A549 (cell line): ENCODE results near the gene GRIA3.

Experiments used
- BHLHE40 ChIP-seq: IDR thresholded peaks from 2 replicates; pipeline ENCODE4 v1.6.1; 2012; ENCODE audit warnings: low read depth, low read length, inconsistent platforms
- CTCF ChIP-seq: fragments of >200 bp; sonication (Bioruptor Twin); formaldehyde crosslinking; IDR thresholded peaks from 3 replicates; pipeline ENCODE4 v1.5.1; 2016
- PHF8 ChIP-seq: fragments of 200-600 bp; sonication (generic); IDR thresholded peaks from 2 replicates; pipeline ENCODE4 v1.6.1; 2016; ENCODE audit warnings: low read depth, mild to moderate bottlenecking, antibody characterized with exemption, moderate library complexity, borderline replicate concordance
- RCOR1 ChIP-seq: fragments of 150-350 bp; IDR thresholded peaks from 2 replicates; pipeline ENCODE4 v1.6.1; 2014; ENCODE audit warnings: antibody characterized with exemption, low read length, low read depth

- TF ChIP-seq PHF8: no peak
- TF ChIP-seq CTCF: no peak
- TF ChIP-seq BHLHE40: no peak
- no peak for TF ChIP-seq RCOR1
Observed at GRCh38 chrX:123348468-123348867, 164.4 kb downstream of the GRIA3 start.
